ENCODE measurements around the gene TNKS2. TPM values are rescaled to one million over a fixed set of nuclear protein-coding genes. Genes with fewer than 3 reads are reported as not detected.

TNKS2 gene
- total and polyA plus RNA-seq, 2 of the 13 experiments (the other 11 are each of a cell fraction or from before 2014, with no cell fraction given): 15.2 to 19.4 TPM

DNA sequence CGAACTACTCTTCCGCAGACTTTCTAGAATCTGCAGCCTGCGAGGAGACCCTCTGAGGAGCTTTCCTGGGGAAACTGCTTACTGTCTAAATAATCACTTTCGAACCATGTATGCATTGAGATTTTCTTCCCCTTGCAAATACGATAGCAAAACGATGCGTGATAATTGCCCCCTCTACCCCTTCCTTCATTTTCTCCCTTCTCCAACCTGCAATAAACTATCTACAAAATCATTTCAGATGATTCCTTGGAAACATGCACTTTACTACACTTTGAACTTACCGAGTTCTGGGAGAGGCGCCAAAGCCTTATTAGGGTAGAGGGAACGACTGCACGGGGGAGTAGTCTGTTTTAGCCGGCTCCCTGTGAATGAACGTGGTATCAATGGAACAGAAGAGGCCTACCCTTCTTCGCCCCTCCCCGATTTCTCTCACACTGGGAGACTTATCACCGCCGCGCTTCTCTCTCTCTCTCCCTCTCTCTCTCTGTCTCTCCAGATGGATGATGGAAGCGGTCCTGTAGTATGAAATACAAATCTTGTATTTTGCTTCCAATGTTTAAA, 111.0 kb downstream of the TNKS2 start, which contains the start of gene FGFBP3 (continued):
- TF ChIP-seq, protein P1, sequence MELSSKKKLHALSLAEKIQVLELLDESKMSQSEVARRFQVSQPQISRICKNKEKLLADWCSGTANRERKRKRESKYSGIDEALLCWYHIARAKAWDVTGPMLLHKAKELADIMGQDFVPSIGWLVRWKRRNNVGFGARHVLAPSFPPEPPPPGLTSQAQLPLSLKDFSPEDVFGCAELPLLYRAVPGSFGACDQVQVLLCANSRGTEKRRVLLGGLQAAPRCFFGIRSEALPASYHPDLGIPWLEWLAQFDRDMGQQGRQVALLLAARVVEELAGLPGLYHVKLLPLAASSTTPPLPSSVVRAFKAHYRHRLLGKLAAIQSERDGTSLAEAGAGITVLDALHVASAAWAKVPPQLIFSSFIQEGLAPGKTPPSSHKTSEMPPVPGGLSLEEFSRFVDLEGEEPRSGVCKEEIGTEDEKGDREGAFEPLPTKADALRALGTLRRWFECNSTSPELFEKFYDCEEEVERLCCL (CRISPR knock-in tag; IDR thresholded peaks at IDR 0.05; ENCODE audit: borderline replicate concordance): no peak; the same call in 1 of the 2 replicates
- TF ChIP-seq KDM1A (CRISPR knock-in tag; IDR thresholded peaks at IDR 0.05) (0 out of 2 replicates have a peak, but pooled peaks have one; percentile 0), RNF2 (conservative IDR thresholded peaks at IDR 0.05; ENCODE audit: low read depth) (0 out of 2 replicates have a peak, but pooled peaks have one; percentile 17), ZNF780A (CRISPR knock-in tag; IDR thresholded peaks at IDR 0.05) (no peak), ZNF589 (CRISPR knock-in tag; conservative IDR thresholded peaks at IDR 0.05) (no peak), ZNF747 (CRISPR knock-in tag; IDR thresholded peaks at IDR 0.05; ENCODE audit: borderline replicate concordance) (peak; percentile 7; the same call in 1 of the 2 replicates), MIER3 (CRISPR knock-in tag; IDR thresholded peaks at IDR 0.05; ENCODE audit: borderline replicate concordance) (peak; percentile 6; the same call in 1 of the 2 replicates), MTF2 (CRISPR knock-in tag; IDR thresholded peaks at IDR 0.05; ENCODE audit: borderline replicate concordance) (0 out of 2 replicates have a peak, but pooled peaks have one; percentile 3), ZNF816 (CRISPR knock-in tag; IDR thresholded peaks at IDR 0.05; ENCODE audit: borderline replicate concordance) (no peak), ETV5 (CRISPR knock-in tag; IDR thresholded peaks at IDR 0.05; ENCODE audit: borderline replicate concordance) (no peak), POGZ (CRISPR knock-in tag; IDR thresholded peaks at IDR 0.05) (peak; percentile 9; the same call in 1 of the 2 replicates)
- TF ChIP-seq, protein P2, sequence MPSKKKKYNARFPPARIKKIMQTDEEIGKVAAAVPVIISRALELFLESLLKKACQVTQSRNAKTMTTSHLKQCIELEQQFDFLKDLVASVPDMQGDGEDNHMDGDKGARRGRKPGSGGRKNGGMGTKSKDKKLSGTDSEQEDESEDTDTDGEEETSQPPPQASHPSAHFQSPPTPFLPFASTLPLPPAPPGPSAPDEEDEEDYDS (CRISPR knock-in tag; IDR thresholded peaks at IDR 0.05): 0 out of 2 replicates have a peak, but pooled peaks have one; percentile 5
- TF ChIP-seq, protein P3, sequence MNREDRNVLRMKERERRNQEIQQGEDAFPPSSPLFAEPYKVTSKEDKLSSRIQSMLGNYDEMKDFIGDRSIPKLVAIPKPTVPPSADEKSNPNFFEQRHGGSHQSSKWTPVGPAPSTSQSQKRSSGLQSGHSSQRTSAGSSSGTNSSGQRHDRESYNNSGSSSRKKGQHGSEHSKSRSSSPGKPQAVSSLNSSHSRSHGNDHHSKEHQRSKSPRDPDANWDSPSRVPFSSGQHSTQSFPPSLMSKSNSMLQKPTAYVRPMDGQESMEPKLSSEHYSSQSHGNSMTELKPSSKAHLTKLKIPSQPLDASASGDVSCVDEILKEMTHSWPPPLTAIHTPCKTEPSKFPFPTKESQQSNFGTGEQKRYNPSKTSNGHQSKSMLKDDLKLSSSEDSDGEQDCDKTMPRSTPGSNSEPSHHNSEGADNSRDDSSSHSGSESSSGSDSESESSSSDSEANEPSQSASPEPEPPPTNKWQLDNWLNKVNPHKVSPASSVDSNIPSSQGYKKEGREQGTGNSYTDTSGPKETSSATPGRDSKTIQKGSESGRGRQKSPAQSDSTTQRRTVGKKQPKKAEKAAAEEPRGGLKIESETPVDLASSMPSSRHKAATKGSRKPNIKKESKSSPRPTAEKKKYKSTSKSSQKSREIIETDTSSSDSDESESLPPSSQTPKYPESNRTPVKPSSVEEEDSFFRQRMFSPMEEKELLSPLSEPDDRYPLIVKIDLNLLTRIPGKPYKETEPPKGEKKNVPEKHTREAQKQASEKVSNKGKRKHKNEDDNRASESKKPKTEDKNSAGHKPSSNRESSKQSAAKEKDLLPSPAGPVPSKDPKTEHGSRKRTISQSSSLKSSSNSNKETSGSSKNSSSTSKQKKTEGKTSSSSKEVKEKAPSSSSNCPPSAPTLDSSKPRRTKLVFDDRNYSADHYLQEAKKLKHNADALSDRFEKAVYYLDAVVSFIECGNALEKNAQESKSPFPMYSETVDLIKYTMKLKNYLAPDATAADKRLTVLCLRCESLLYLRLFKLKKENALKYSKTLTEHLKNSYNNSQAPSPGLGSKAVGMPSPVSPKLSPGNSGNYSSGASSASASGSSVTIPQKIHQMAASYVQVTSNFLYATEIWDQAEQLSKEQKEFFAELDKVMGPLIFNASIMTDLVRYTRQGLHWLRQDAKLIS (CRISPR knock-in tag; IDR thresholded peaks at IDR 0.05): no peak
- TF ChIP-seq, protein P4, sequence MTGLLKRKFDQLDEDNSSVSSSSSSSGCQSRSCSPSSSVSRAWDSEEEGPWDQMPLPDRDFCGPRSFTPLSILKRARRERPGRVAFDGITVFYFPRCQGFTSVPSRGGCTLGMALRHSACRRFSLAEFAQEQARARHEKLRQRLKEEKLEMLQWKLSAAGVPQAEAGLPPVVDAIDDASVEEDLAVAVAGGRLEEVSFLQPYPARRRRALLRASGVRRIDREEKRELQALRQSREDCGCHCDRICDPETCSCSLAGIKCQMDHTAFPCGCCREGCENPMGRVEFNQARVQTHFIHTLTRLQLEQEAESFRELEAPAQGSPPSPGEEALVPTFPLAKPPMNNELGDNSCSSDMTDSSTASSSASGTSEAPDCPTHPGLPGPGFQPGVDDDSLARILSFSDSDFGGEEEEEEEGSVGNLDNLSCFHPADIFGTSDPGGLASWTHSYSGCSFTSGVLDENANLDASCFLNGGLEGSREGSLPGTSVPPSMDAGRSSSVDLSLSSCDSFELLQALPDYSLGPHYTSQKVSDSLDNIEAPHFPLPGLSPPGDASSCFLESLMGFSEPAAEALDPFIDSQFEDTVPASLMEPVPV (CRISPR knock-in tag; IDR thresholded peaks at IDR 0.05): no peak
- TF ChIP-seq, protein P5, sequence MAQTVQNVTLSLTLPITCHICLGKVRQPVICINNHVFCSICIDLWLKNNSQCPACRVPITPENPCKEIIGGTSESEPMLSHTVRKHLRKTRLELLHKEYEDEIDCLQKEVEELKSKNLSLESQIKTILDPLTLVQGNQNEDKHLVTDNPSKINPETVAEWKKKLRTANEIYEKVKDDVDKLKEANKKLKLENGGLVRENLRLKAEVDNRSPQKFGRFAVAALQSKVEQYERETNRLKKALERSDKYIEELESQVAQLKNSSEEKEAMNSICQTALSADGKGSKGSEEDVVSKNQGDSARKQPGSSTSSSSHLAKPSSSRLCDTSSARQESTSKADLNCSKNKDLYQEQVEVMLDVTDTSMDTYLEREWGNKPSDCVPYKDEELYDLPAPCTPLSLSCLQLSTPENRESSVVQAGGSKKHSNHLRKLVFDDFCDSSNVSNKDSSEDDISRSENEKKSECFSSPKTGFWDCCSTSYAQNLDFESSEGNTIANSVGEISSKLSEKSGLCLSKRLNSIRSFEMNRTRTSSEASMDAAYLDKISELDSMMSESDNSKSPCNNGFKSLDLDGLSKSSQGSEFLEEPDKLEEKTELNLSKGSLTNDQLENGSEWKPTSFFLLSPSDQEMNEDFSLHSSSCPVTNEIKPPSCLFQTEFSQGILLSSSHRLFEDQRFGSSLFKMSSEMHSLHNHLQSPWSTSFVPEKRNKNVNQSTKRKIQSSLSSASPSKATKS (CRISPR knock-in tag; IDR thresholded peaks at IDR 0.05): 0 out of 2 replicates have a peak, but pooled peaks have one; percentile 66
